Thoracic aorta (tissue), 2 donors: ENCODE data around the gene ZNF184. TPM values are rescaled to one million over a fixed set of nuclear protein-coding genes. Genes with fewer than 3 reads are reported as not detected.

Source experiments
- ATAC-seq: fragments of 150-250 bp; one replicate; pipeline ENCODE4 v1.8.0; 2017; ENCODE audit warnings: low read depth; ENCODE audit not compliant: insufficient number of reproducible peaks, low FRiP score
- DNase-seq: peaks from one replicate; pipeline ENCODE4 v3.0.0-alpha.2; 2020; ENCODE audit warnings: low spot score
- H3K27ac ChIP-seq, 2 donors: fragments of 200-600 bp; sonication (generic); 1 replicate in 1 of 2; 2 replicates in 1 of 2; pipeline ENCODE4 v1.5.1; 2016; ENCODE audit warnings: mild to moderate bottlenecking in 2 of 2, moderate library complexity in 2 of 2
- H3K27me3 ChIP-seq: fragments of 200-600 bp; sonication (generic); replicated peaks from 2 replicates; pipeline ENCODE4 v1.6.0; 2016; ENCODE audit warnings: mild to moderate bottlenecking; ENCODE audit not compliant: insufficient read depth
- H3K36me3 ChIP-seq: fragments of 200-600 bp; sonication (generic); one replicate; pipeline ENCODE4 v1.5.1; 2016
- H3K4me1 ChIP-seq, 2 donors: fragments of 200-600 bp; sonication (generic); 1 replicate in 1 of 2; 2 replicates in 1 of 2; pipeline versions ENCODE4 v1.5.1 to v1.6.0; 2016; ENCODE audit warnings: low read depth in 2 of 2, mild to moderate bottlenecking in 1 of 2; ENCODE audit not compliant: control insufficient read depth in 1 of 2
- H3K4me3 ChIP-seq: fragments of 200-600 bp; sonication (generic); 2 replicates; pipeline ENCODE4 v1.5.1; 2016; ENCODE audit warnings: mild to moderate bottlenecking
- H3K9me3 ChIP-seq: fragments of 200-600 bp; sonication (generic); 2 replicates; pipeline ENCODE4 v1.5.1; 2016
- CTCF ChIP-seq: fragments of 200-600 bp; sonication (generic); IDR thresholded peaks from one replicate; pipeline ENCODE4 v1.5.1; 2019; ENCODE audit warnings: antibody characterized with exemption
- total RNA-seq, 2 donors: library from RNA; depleted of rRNA; stranded (reverse); fragments of >200 nt; gene quantifications; one replicate each; pipeline versions ENCODE4 v1.1.0 to v1.2.3, GENCODE V29; 2016

ZNF184 gene
- total RNA-seq, 2 donors from 2014 or later, result 3.4 to 5.0 TPM

GRCh38 chr6:27472182-27472616 lies 706 bp downstream of the ZNF184 start:
- H3K36me3 ChIP-seq, result peaks cover 5% of the 10 kb centered on the region
- peak; percentile 44 for ATAC-seq
- TF ChIP-seq CTCF, result no peak
- no peaks in the 10 kb centered on the region for H3K27me3 ChIP-seq
- peak; percentile 32 for DNase-seq
- H3K9me3 ChIP-seq, result no peaks in the 10 kb centered on the region
- peaks cover 8 to 23% of the 10 kb centered on the region in 2 donors for H3K4me1 ChIP-seq
- H3K27ac ChIP-seq, result peak overlapping the region; percentile 61 to 85
- H3K4me3 ChIP-seq, result peak overlapping the region; percentile 75

- no peak for TF ChIP-seq CTCF
- DNase-seq, result no peak
- ATAC-seq, result no peak
- Histone ChIP-seq H3K4me1 (peaks cover 8 to 23% of the 10 kb centered on the region in 2 donors), H3K9me3 (no peaks in the 10 kb centered on the region), H3K27me3 (no peaks in the 10 kb centered on the region), H3K36me3 (peaks cover 5% of the 10 kb centered on the region), H3K27ac (peak overlapping the region in 1 of 2 donors; percentile 61), H3K4me3 (peak overlapping the region; percentile 75)
Measured at GRCh38 chr6:27471365-27472115, 1.4 kb downstream of the ZNF184 start.

- Histone ChIP-seq H3K27ac (no peak overlapping the region), H3K4me3 (no peak overlapping the region), H3K4me1 (peaks cover 8 to 23% of the 10 kb centered on the region in 2 donors), H3K9me3 (no peaks in the 10 kb centered on the region), H3K36me3 (peaks cover 10% of the 10 kb centered on the region), H3K27me3 (no peaks in the 10 kb centered on the region)
- no peak for ATAC-seq
- DNase-seq, result no peak
- TF ChIP-seq CTCF, result no peak
Measured at GRCh38 chr6:27470023-27470422, 2.9 kb downstream of the ZNF184 start.

- Histone ChIP-seq H3K9me3 (no peaks in the 10 kb centered on the region), H3K27me3 (no peaks in the 10 kb centered on the region), H3K36me3 (peaks cover 10% of the 10 kb centered on the region), H3K4me1 (peaks cover 8 to 23% of the 10 kb centered on the region in 2 donors), H3K4me3 (no peak overlapping the region), H3K27ac (no peak overlapping the region)
- no peak for TF ChIP-seq CTCF
- ATAC-seq (no peak), DNase-seq (no peak)
Measured at GRCh38 chr6:27468334-27468733, 4.6 kb downstream of the ZNF184 start.

- H3K4me1 ChIP-seq, result no peaks in the 10 kb centered on the region
- H3K4me3 ChIP-seq, result peak overlapping the region; percentile 15
- H3K27me3 ChIP-seq, result no peaks in the 10 kb centered on the region
- TF ChIP-seq CTCF, result no peak
- H3K27ac ChIP-seq, result no peak overlapping the region
- ATAC-seq, result no peak
- no peak for DNase-seq
- H3K36me3 ChIP-seq, result peaks cover 66% of the 10 kb centered on the region
- peaks cover 76% of the 10 kb centered on the region for H3K9me3 ChIP-seq
Measured at GRCh38 chr6:27452496-27452897, 20.4 kb downstream of the ZNF184 start.
